GM18519 (cell line): ENCODE measurements around the gene CLINT1.

Experiments used
- ATAC-seq: cut with Tn5 transposase; IDR thresholded peaks from one replicate; pipeline ENCODE4 v1.9.1; 2021; ENCODE audit warnings: mild to moderate bottlenecking, moderate library complexity; ENCODE audit not compliant: unreplicated experiment, low FRiP score

Gene CLINT1

DNA sequence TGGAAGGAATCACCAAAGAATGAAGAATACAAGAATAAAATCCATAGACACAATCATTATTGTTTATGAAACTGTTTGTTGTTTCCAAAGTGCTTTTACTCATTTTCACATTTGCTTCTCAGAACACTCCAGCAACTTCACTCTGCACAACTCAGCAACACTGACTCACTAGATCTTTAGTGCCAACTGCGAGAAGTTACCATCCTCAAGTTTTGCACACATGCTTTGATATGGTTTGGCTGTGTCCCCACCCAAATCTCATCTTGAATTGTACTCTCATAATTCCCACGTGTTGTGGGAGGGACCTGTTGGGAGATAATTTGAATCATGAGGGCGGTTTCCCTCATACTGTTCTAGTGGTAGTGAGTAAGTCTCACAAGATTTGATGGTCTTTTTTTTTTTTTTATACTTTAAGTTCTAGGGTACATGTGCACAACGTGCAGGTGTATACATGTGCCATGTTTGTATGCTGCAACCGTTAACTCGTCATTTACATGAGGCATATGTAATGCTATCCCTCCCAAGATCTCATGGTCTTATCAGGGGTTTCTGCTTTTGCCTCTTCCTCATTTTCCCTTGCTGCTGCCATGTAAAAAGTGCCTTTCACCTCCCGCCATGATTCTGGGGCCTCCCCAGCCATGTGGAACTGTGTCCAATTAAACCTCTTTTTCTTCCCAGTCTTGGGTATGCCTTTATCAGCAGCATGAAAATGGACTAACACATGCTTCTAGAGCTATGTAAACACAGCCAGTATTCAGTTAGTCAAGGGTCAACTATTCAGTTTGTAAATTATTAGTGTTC lies 36.9 kb downstream of the CLINT1 start:
- ATAC-seq, result no peak

DNA sequence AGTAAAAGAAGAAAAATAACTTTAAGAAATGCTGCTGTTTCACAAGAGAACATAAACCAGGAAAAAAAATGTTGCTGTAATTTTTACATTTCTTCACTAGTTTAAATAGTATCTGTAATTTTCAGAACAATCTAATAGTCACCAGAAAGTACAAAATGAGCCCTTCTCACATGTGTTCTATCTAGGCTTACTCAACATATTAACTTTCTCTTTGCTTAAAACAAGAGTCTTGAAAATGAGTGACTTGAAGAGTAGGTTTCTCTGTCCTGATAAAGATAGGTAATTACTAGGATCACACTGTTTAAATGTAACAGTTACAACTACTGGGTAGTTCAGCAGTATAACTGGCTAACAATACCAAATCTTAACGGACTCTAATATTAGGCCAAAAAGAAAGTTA lies 37.5 kb downstream of the CLINT1 start:
- no peak for ATAC-seq

DNA sequence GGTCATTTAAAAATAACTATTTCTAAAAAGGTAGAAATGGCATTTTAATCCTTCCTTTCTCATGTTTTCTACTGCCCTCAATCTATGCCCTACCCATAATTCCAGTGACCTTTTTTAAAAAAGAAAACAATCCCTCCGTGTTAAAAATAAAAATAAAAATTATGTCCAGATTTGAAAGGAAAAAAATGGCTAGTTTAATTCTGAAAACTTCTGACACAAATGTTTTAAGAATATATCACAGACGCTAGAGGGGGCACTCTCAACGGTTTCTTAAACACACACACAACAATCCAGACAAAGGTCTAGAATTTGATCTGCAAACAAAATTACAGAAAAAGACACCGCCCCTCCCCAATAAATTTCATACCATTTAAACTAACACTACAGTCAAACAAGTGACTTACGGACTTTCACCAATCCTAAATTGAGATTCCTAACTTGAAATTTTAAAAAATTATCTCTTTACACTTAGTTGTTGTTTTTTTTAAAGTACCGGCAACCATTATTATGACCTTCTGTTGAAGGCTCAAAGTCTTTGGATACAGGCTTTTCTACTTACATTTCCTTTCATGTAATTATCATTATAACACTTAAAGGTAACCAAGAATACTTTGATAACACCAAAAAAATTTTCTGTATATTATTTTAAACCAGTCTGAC lies 38.2 kb downstream of the CLINT1 start:
- no peak for ATAC-seq

DNA sequence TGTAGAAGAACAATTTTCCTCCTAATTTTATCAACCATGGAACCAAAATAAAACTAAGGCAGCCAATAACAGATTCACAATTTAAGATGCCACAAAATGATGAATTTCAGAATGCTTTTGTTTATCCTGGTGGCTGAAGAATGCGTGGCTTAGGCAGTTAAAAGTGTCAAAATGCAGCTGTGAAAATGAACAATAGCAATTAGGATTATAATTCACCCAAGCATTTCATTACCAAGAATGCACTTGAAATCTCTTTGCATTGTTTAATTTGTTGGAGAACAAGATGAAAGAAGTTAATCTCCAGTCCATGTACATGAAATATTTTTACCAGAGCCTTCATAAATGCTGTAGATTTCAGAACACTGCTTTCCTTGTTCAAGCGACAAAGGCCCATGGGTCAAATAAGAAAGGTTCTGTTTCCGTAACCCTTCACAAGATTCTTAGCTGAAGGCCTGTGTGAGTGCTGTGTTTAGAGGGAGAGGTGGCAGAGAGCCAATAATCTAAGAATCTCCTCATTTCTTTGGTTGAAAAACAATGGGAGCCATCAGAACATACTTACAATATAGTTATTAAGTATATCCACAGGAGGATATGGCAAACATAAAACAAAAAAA lies 39.3 kb downstream of the CLINT1 start:
- no peak for ATAC-seq

DNA sequence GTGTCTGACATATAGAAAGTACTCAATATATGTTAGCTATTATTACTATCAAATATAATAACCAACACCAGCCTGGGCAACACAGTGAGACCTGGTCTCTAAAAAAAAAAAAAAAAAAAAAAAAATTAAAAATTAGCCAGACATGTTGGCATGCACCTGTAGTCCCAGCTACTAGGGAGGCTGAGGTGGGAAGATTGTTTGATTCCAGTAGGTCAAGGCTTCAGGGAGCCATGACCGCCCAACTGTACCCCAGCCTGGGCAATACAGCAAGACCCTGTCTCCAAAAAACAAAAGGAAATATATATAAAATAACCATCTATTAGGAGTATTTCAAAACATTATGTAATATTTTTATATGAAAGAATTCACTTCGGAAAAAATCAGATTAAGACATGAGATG lies 40.6 kb downstream of the CLINT1 start:
- ATAC-seq, result no peak

DNA sequence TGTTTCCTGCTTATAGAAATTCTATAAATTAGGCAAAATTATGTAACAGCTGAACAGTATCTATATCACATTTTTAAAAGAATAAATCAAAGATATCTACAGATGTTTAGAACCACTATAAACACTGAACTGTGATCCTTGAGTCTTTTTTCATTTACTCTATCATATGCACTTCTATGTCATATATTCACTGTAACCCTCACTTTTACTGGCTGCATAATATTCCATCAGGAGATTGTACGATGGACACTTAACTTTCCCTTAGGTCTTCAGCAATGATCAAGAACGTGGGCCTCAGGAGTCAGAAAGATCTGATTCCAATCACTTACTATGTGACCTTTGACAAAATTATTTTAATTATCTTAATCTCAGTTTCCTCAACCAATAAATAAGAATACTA lies 41.0 kb downstream of the CLINT1 start:
- no peak for ATAC-seq

DNA sequence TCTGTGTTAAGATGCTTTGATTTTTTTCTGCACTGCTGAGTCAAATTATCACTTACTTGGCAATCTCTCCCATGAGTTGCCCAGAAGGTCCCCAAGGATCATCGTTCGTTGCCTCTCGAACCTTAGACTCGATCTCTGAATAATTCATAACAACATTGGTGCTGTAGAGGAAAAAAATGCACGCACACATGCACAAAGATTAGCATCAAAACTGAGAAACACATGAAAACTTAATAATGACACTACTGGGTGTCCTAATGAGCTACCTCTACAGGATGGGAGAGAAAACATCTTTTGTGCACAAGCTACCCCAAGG lies 41.6 kb downstream of the CLINT1 start:
- no peak for ATAC-seq

DNA sequence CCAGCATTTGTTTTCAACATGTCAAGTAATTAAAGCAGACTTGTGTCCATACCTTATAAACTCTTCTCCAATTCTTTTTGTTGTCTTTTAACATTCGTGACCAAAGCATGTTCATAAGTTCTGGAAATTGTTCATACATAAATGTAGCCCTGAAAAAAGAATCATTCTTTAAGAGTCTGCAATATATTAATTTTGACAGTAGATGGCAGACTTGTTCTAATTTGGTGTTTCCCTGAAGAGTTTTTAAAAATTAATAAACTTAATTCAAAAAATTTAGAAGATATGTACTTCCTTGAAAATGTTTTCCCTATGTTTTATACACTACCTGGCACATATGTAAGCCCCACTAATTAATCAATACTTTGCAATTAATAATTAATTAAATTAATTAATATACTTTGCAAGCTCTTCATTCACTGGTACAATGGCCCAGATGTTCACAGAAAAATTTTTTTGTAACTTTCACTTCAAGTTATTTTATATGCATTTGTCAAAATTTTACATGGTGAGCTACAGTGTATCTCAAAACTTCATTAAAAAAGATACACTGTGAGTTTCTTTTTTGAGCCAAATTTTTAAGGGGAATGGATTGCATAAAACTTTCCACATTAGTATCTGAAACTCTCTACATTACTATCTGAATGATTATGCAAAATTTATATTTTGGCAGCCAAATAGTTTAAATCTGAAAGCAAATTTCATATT lies 42.1 kb downstream of the CLINT1 start:
- no peak for ATAC-seq

DNA sequence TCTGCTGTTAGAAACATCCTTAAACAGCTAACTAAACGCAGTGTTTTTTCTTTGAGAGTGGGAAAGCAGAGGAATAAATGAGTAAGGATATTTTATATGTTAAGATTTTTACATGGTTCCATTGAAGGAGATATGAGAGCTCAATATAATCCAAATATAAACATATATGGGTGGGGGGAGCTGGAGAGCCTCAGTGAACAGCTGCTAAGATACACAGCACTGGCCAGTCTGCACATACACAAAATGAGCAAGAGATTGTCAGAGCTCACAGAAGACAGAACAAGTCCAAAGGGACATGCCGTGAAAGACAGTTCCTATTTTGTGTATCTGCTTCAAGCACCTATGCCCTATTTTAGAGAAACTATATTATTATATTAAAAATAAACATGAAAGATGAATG lies 46.9 kb downstream of the CLINT1 start:
- ATAC-seq, result no peak

DNA sequence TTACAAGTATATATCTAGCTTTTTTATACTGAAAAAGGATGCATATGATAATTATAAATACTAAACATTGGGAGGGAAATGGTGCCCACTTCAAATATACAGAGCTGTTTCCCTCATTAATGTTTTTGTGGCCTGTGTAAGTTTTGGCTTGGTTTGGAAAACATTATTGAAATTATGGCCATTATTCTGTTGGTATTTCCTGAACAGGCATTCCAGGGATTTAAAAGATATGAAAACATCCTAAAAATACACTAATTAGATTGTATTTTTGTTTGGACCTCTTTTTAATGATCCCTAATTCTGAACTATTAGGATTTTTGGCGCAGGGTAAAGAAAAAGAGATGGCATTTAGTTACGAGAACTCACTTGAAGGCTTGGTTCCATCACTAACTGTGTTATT lies 50.9 kb downstream of the CLINT1 start:
- ATAC-seq, result no peak

DNA sequence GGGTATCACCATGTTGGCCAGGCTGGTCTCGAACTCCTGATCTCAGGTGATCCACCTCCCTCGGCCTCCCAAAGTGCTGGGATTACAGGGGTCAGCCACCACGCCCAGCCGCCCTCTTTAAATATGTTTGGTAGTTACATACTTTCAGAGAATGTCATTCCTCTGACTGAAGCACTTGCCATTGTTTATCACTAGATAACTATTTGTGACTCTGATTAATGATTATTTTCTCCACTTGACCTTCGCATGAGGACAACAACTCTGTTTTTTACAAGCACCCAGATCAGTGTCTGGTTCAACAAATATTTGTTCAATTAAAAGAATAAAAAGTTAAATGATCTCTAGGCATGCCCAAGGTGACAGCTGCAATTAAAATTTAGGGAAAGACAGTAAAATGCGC lies 56.2 kb downstream of the CLINT1 start:
- no peak for ATAC-seq

DNA sequence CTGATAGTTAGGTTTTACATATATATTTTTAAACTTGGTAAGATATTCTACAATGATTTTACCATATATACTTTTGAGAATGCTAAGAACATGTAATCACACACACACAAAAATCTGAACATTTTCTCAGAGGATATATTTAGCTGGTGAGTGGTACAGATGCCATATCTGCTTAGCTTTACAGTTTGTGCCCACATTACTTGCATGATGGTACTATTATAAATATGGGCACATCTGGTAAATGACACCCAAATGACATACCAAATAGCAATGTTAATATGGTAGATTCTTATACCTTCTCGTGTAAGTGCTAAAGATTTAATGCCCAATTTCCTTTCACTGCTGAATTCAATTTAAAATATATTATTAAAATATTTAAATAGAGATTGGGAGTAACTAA lies 58.8 kb downstream of the CLINT1 start:
- no peak for ATAC-seq

DNA sequence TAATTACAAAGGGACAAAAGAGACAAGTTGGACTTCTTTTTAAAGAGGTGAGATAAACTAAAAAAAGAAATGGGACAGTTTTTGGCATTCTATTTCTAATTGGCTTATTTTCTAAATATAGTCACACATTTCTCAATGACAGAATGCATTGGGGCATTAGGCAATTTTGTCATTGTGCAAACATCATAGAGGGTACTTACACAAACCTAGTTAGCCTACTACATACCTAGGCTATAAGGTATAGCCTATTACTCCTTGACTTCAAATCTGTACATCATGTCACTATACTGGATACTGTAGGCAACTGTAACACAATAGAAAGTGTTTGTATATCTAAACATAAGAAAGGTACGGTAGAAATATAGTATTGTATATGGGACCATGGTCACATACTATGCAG lies 59.4 kb downstream of the CLINT1 start:
- ATAC-seq, result no peak

DNA sequence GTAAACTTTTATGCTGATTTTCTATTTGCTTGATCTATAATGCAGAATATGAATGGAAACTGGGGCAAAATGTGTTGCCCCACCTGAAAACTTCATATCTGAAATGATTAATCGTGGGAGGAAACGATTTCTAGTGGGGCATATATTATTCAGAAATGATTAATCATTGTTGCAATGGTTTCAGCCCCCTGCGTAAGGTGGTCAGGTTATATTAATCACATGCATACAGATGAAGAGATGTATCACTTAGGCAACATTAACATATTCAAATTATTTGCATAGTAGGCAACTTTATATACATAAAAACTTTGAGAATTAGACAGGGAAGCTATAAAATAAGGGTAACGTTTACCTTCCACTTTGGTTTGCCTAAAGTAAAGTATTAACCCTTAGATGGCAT lies 65.6 kb downstream of the CLINT1 start:
- ATAC-seq, result no peak

DNA sequence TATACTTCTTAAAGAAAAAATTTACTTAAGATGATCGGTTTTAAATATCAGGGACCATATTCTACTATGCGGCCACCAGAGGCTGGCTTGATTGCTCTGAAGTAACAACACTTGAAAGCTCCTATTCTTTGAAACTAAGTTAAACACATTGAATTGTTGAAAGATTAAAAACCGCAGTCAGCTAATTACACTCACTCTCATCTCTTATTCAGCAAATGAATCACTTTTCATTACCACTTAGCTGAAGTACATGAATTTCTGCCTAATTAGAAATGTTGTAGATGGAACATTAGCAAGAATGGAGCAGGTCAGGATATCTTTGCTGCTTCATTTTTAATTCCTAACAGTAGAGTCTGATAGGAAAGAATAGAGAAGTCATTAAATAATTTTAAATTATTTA lies 73.1 kb downstream of the CLINT1 start:
- ATAC-seq, result no peak

DNA sequence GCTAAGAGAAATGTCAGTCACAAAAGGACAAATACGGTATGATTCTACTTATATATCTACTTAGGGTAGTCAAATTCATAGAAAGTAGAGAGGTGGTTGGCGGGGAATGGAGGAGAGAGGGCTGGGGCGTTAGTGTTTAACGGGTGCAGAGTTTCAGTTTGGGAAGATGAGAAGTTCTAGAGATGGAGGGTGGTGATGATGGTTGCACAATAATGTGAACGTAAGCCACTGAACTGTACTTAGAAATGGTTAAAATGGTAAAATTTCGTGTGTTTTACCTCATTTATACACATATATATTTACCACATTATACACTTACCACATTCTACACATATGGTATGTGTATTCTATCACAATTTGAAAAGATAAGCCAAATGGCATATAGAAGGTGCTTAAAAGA lies 79.7 kb downstream of the CLINT1 start:
- no peak for ATAC-seq

DNA sequence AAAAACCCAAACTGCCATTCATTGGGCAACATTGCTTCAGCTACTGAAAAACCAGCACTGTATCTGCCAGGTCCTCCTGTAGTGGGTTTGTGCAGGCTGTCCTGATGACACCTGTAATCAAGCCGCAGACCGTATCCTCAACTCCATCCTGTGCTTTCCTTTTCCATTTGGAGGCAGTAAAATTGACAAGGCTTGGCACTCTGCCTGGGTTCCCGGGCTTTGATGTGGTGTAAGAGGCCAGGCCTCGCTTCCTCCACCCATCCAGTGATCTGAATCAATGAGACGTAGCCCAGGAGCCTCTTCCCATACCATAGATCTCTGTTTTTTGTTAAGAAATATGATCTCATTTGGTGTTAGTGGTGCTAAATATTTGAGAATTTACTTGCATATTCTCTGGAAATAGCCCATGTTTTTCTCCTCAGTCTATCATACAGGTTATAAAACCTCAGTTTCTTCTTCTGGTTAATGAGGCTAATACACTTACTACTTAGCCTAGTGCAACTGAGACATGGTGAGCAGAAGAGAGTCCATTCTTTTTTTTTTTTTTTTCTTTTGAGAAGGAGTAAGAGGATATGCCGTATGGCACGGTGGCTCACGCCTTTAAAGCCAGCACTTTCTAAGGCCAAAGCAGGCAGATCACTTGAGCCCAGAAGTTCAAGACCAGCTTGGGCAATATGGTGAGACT lies 80.7 kb downstream of the CLINT1 start:
- ATAC-seq, result no peak

DNA sequence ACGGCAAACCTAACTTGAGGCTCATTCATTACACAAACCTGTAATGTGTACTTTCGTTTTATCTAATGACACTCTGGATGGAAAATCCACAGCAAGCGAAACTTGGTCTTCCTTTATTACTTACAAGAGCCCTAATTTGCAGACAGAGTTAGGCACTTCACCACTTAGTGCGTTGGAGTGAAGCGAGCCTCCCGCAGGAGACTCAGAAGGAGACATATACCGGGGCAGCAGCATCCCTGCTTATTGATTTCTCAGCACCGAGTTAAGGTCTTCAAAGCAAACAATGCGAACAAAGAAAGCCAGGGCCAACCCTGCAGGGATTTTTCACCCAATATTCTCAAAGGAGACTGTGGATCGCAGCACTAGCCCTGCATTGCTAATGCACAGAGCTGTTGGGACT lies 86.8 kb downstream of the CLINT1 start:
- no peak for ATAC-seq

DNA sequence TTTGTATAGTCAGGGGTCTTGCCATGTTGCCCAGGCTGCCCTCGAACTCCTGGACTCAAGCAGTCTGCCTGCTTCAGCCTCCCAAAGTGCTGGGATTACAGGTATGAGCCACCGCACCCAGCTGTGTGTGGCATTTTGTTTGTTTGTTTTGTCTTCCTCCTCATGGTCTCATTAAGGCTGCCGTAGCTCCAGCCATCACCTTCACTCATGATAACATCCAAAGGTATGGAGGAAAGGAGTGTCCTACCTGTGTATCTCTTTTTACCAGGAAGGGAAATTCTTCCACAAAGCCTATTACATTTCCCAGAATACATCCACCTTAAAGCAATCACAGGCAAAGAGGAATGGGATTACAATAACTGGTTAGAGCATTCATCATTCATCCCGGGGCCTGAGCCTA lies 88.3 kb downstream of the CLINT1 start:
- no peak for ATAC-seq

DNA sequence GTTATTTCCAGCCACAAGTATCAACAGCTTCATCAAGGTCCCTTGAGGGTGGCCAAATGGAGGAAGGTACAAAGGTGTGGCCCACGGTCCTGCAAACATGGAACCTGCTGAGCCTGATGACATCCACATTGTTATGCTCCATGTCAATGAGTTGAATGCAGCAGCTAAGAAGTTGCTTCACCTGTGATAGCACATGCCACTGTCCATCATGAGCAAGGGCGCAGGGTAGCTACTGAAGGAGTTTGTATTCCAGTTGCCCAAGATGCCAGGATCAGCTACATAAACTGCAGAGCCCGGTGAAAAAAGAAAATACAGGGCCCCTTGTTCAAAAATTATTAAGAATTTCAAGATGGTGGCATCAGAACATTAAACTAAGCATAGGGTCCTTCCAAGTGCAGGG lies 91.3 kb downstream of the CLINT1 start:
- ATAC-seq, result no peak

DNA sequence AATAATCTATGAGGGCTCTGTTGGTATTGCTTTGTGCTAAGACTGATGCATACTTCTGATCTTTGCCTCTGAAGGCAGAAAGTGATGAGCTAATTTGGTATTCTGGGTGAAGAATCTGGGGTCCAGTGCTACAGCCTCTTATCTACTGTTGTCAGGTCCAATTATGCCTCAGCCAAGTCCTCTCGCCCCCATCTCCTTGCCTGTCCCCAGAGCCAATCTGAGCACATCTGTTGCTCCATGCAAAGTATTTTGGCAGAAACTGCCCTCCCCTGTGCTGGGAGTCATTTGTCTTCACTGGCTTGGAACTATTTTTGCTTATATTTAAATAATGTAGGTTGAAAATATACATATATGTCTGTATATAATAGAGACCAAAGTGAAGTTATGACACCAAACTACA lies 92.0 kb downstream of the CLINT1 start:
- no peak for ATAC-seq
